SU-DHL-6 (cell line): ENCODE data around the gene SCFD2.

ENCODE experiments used
- EZH2phosphoT487 ChIP-seq: fragments of 200-600 bp; sonication (generic), shearing (Covaris generic); conservative IDR thresholded peaks from 2 replicates; pipeline ENCODE4 v1.6.1; 2018; ENCODE audit warnings: mild to moderate bottlenecking, antibody characterized with exemption, low read length, moderate library complexity, mixed read lengths
- TF ChIP-seq, protein P1 (sequence below): fragments of 200-600 bp; sonication (generic); IDR thresholded peaks from one replicate; pipeline ENCODE4 v1.5.1; 2017; ENCODE audit warnings: antibody characterized with exemption, mild to moderate bottlenecking, low read length, moderate library complexity; ENCODE audit not compliant: insufficient read depth, poor library complexity, severe bottlenecking

DNA sequence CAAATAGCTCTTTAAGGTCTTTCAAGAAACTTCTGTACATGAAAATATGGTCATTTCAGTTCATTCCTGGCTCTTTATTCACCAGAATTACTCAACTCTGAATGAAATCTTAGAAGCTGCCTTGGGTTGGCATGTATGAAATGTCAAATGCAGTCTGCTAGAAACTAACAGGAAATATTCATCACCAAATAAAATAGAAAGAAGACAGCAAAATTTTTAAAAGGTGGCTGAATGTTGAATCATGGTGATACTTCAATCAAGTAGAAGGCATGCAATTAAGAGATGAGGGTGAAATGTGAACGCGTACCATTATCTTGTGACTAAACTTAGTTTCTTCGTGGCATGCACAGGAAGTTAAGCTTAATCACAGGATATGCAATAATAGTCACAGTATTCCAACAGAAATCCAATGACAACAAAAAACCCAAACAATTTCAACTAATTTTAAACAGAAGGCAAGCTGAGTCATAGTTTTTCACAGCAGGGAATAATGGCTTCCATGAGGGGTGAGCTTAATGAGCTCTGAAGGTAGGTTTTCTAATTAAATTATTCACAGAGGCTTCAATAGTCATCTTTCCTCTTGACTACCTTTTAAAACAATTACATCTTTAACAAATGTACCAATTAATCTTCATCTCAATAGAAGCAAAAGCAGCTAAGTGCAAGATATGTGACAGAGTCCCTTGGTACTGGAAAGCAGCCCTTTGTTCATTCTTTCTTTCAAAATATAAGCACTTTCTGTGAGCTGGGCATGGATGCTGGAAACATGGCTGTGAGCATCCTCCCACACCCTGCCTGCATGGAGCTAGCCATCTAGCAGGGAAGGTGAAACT, 44.5 kb downstream of the SCFD2 start:
- TF ChIP-seq, protein P1, sequence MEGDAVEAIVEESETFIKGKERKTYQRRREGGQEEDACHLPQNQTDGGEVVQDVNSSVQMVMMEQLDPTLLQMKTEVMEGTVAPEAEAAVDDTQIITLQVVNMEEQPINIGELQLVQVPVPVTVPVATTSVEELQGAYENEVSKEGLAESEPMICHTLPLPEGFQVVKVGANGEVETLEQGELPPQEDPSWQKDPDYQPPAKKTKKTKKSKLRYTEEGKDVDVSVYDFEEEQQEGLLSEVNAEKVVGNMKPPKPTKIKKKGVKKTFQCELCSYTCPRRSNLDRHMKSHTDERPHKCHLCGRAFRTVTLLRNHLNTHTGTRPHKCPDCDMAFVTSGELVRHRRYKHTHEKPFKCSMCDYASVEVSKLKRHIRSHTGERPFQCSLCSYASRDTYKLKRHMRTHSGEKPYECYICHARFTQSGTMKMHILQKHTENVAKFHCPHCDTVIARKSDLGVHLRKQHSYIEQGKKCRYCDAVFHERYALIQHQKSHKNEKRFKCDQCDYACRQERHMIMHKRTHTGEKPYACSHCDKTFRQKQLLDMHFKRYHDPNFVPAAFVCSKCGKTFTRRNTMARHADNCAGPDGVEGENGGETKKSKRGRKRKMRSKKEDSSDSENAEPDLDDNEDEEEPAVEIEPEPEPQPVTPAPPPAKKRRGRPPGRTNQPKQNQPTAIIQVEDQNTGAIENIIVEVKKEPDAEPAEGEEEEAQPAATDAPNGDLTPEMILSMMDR: no peak
- TF ChIP-seq EZH2phosphoT487: no peak
